ENCODE results near the gene TIE1.

DNA sequence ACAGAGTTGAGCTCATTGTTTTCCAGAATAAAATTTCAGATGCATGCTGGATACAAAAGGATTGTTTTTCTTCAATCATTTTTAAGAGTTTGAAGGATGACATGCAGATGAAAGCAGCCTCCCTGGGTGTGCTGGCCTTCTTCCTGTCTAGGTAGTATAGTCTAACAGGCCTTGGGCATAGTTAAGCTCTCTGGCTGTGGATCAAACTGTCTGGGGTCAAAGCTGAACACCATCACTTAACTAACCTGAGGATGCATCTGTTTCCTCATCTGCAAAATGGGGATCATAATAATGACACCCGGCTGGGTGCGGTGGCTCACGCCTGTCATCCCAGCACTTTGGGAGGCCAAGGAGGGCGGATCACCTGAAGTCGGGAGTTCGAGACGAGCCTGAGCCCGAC, 6.0 kb upstream of the TIE1 start:
- TF ChIP-seq CTCF (conservative IDR thresholded peaks at IDR 0.05 in 1 of 2, IDR thresholded peaks at IDR 0.05 in 1 of 2; ENCODE audit: low read depth in 1 of 2, low read length in 2 of 2), result no peak
- no peak for TF ChIP-seq EZH2 (IDR thresholded peaks at IDR 0.05; ENCODE audit: low read length, missing control alignments)
